Femur (tissue), 1 donor: ENCODE results near the gene DLG2.
"Not testable (repeated sequence)": the region's sequence is repeated elsewhere in the genome, so short reads cannot be mapped to it uniquely, and the experiment has no call there.

Experiments
- DNase-seq: peaks from one replicate; pipeline ENCODE4 v3.0.0-alpha.2; 2017

Gene DLG2

GRCh38 chr11:85301895-85302678 is 325.1 kb downstream of the DLG2 start:
- no peak for DNase-seq

DNA sequence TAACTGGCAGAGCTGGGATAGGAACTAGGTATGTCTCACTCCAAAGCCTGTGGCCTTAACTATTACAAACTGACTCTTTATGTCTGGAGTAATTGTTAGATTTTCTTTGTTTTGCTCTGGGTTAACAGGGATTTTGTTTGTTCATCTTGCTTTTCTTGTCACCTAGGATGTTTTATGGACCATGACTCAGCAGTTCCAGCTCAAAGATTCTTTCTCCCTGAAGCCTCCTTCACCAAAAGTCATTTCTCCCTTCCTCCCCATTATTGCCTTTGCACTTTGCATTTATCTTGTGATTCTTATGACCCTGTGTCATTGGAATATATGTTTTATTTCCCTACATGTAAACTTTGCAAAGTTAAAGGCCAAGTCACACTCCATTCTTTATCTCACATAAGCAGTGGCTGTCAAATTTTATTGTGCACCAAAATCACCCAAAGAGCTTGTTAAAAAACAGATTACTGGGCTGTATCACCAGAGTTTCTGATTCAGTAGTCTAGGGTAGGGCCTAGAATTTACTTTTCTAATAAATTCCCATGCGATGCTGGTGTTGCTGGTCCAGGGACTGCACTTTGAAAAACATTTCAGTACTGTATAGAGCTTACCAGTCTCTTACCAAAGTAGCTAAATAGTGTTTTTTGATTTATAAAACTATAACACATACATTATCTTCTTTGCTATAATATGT is 327.7 kb downstream of the DLG2 start:
- DNase-seq, result no peak

DNA sequence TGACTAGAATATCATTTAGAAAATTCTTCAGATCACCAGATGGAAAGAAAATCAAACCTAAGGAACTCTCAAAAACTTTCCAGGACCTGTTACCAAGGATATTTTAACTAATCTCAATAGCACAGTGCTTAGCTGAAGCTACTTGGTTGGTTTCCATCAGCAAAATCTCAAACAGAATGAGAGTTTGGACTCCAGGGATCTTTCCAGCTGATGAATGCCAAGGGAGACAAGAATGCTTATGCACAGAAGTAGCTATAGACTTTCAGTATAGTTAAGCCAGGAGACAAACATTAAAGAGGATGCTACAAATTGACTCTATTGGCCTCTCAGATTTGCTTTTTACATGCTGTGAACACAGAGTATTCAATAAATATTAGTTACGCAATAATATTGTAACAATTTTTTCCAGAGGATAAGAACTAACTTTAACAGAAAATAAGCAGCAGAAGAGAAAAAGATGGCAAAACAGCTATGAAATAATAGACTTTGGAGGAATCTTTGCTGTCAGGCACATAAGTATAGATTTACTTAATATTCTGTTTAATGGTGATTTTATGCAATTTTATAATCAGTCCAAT is 331.4 kb downstream of the DLG2 start:
- no peak for DNase-seq

GRCh38 chr11:85281550-85281949 is 345.6 kb downstream of the DLG2 start:
- DNase-seq, result no peak

DNA sequence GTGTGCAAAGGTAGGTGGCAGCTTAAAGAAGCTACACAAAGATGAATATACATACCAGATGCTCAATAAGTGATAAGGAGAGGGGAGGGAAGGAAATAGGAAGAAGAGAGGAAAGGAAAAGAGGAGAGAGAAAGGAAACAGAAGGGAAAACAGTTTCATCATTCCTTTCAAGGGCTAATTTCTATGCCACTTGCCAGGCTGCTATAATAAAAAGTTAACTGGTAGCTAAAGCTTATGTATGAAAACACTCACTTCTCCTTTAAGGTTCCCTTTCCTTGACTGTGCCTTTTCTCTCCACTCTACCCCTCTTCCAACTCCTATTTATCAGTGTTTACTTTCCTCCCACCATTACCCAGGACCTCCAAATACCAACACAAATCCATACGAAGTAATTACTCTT is 347.9 kb downstream of the DLG2 start:
- DNase-seq, result no peak

- DNase-seq, result no peak
Observed at GRCh38 chr11:85277693-85278092, 349.5 kb downstream of the DLG2 start.

GRCh38 chr11:85276332-85276731 is 350.8 kb downstream of the DLG2 start:
- DNase-seq, result no peak

DNA sequence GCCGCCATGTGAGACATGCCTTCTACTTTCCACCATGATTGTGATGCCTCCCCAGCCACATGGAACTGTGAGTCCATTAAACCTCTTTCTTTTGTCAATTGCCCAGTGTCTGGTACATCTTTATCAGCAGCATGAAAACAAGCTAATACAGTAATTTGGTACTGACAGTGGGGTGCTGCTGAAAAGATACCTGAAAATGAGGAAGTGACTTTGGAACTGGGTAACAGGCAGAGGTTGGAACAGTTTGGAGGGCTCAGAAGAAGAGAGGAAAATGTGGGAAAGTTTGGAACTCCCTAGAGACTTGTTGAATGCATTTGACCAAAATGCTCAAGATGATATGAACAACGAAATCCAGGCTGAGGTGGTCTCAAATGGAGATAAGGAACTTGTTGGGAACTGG is 356.8 kb downstream of the DLG2 start:
- not testable (repeated sequence) for DNase-seq

- DNase-seq, result no peak
Observed at GRCh38 chr11:85269109-85269508, 358.0 kb downstream of the DLG2 start.

DNA sequence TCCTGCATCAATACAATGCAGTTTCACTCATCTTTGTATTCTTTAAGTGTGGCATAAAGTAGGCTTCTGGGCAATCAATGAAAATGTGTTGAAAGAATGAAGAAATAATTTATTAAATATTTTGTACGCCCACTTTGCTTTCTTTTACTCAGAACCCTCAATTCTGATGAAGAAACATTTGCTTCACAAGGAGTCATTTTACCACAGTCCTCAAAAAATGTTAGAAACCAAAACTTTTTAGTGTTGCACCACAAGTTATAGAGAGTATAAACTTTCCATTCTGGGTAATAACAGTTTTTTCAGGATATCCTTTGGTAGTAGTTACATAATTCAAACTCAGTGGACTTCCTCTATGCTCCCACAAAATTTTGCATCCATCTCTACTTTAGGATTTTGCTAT is 360.5 kb downstream of the DLG2 start:
- no peak for DNase-seq

GRCh38 chr11:85263328-85263727 is 363.8 kb downstream of the DLG2 start:
- DNase-seq, result no peak

- no peak for DNase-seq
Observed at GRCh38 chr11:85257837-85258236, 369.3 kb downstream of the DLG2 start.

GRCh38 chr11:85256433-85256832 is 370.7 kb downstream of the DLG2 start:
- no peak for DNase-seq

DNA sequence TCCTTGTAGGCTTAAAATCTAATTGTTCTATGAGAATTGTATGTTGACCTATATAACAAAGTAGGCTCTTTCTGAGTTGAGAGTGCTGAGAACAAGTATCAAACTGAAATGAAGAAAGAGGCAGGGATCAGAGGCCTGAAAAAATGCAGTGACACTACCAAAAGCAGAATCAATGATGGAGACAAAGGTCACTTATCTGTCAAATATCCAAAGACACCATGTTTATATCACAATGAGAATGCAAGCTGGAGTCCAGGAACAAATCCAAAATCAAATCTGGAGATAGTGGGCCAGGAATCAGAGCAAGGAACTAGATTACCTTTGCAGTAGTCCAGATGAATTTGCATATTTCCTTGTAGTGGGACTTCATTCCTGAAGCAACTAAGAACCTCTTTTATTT is 377.7 kb downstream of the DLG2 start:
- DNase-seq, result no peak

GRCh38 chr11:85247797-85248196 is 379.3 kb downstream of the DLG2 start:
- no peak for DNase-seq

GRCh38 chr11:85238906-85239305 is 388.2 kb downstream of the DLG2 start:
- DNase-seq, result no peak

DNA sequence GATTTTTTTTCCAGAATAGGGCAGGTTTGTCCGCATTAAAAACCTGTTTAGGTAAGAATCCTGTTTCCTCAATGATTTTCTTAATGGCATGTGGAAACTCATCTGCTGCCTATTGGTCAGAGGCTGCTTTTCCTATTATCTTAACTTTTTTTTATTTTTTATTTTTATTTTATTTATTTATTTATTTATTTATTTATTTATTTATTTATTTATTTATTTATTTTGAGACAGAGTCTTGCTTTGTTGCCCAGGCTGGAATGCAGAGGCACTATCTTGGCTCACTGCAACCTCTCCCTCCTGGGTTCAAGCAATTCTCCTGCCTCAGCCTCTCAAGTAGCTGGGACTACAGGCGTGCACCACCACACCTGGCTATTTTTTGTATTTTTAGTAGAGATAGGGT is 389.1 kb downstream of the DLG2 start:
- DNase-seq, result not testable (repeated sequence)

DNA sequence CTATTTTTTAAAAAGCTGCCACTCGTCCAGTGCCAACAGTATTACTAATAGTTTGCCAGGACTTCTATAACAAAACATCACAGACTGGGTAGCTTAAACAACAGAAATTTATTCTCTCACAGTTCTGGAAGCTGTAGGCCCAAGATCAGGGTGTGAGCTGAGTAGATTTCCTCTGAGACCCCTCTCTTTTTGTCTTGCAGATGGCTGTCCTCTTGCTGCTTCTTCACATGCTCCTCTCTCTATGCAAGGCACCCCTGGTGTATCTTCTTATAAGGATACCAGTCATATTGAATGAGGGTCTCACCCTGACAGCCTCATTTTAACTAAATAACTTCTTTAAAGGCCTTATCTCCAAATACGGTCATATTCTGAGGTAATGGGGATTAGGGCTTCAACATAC is 390.9 kb downstream of the DLG2 start:
- DNase-seq, result no peak

DNA sequence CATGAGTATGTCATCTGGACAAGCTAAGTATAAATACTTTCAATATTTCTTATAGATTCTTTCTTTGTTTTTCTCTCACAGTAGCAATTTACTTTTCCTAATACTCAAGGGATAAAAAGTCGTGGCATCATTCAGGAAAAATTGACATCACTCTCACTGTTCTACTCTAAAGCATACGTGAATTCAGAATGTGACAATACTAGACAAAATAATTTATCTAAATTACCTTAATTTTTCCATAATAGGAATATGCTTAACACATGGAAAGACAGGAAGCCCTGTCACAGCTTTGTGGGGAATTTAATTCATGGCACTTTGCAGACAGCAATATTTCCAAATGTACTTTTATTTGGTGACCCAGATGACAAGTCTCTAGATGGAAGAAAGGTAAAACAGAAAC is 394.6 kb downstream of the DLG2 start:
- DNase-seq, result no peak

GRCh38 chr11:85231588-85231987 is 395.6 kb downstream of the DLG2 start:
- DNase-seq, result no peak

DNA sequence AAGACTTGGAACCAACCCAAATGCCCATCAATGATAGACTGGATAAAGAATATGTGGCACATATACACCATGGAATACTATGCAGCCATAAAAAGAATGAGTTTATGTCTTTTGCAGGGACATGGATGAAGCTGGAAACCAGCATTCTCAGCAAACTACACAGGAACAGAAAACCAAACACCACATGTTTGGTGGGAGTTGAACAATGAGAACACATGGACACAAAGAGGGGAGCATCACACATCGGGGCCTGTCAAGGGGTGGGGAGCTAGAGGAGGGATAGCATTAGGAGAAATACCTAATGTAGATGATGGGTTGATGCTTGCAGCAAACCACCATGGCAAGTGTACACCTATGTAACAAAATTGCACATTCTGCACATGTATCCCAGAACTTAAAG is 397.4 kb downstream of the DLG2 start:
- DNase-seq, result not testable (repeated sequence)

DNA sequence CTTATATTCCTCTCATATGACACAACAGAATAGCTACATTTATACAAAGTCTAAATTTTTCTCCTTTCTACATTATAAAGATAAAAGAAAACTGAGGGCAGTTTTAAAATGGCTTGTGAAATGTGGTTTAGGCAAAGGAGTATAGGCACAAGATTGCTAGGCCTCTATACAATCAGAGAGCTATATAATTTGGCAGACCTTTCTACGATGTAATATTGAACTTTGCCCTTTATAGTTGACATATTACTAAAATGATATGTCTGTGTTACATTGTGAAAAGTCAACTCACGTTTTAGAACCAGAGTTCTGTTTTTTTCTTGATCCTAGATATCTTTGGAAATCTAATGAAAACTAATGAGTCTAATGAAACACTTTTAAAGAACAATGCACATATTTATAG is 430.2 kb downstream of the DLG2 start:
- DNase-seq, result no peak

GRCh38 chr11:85195934-85196333 is 431.2 kb downstream of the DLG2 start:
- DNase-seq, result no peak

DNA sequence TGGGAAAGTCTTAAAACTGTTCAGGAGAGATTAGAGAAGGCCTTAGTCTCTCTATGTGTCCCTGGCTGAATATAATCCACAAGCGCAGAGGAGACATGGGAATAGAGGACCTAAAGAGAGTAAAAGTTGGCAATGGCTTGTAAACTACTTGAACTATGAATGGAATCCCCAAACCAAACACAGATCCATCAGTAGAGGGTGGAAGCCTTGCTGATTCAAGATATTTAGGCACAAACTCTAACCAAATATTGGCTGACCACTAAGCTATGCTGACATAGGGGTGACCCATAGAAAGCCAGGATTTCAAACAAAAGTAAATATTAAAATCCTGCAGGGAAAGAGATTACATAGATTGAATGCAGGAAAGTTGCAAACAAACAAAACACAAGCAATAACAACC is 439.2 kb downstream of the DLG2 start:
- no peak for DNase-seq
